Sciatic nerve (tissue), 2 donors: ENCODE results near the gene TRMT5. TPM values are rescaled to one million over a fixed set of nuclear protein-coding genes. Genes with fewer than 3 reads are reported as not detected.

Experiments
- ATAC-seq: fragments of 200-7000 bp; cut with Tn5 transposase; one replicate; pipeline ENCODE4 v1.9.1; 2020; ENCODE audit warnings: mild to moderate bottlenecking, moderate library complexity
- DNase-seq: peaks from one replicate; pipeline ENCODE4 v3.0.0-alpha.2; 2020; ENCODE audit warnings: low spot score
- intact Hi-C: fragments of 100-400 bp; cut with DNase I; formaldehyde crosslinking; loops from one replicate; pipeline ENCODE4 v1.14.2; 2022
- total RNA-seq: library from RNA; stranded (reverse); fragmentation: NEBNext Ultra II Directional; extraction: Animal tissue kit (Norgen Biotek cat#: 25700); gene quantifications from one replicate; pipeline ENCODE4 v1.2.1, GENCODE V29; 2021
- donor health status: DM: no; HTN: no; CAD: no.
- donor health status: DM: no; HTN: no; CAD: no.

Gene TRMT5
- total RNA-seq, 1 donor from 2014 or later = 14.6 TPM

DNA sequence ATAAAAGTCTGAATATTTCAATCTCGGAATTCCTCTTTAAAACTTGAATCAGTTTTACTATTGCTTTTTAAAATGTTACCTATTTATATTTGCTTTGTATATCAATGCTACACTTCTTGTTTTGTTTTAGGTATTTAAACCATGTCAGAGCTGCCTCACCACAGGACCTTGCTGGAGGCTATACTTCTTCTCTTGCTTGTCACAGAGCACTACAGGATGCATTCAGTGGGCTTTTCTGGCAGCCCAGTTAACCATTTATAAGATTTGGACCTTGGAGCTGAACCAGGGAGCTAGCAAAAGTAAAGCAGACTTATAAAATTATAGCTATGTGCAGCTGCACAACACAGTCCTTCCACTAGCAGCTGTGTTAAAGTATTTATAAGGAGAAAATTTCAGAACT is 12.8 kb downstream of the TRMT5 start:
- intact Hi-C loops = no loop called here

DNA sequence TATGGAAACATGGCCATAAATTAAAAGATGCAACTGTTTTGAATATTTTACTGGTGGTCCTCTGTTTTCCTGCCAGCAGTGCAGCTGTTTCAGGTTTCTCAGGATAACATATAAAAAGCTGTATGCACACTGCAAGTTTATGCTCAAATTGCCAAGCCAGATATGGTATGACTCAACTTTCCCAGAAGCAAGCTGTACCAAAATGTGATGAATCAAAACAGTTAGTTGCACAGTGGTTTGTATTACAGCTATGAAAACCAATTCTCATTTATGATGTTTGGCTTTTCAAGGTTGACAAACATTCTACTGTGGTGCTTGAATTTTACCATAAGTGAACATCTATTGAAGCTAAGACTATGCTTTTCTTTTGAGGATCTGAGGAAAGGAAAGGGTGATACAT is 15.5 kb downstream of the TRMT5 start:
- ATAC-seq = no peak
- no peak for DNase-seq
- intact Hi-C loops = no loop called here

More for the DNA sequence above, 12.8 kb downstream of the TRMT5 start:
- DNase-seq (no peak), ATAC-seq (no peak)

DNA sequence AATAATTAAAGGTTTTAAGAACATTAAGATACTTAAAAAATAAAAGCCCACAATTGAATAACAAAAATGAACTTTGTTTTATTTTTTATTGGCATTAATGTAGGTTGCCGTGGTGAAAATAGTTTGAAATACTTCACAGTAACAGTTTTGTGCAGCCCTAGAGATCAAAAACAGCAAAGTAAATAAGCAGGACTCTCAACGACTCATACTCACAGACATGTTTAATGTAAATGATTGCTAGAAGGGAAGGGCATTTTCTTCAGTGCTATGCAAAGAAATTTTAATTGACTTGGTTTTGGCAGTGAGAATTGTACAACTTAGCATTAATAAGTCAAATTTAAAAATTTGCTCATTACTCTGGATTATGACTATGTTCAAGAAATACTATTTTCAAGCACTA is 16.0 kb downstream of the TRMT5 start:
- DNase-seq (no peak), ATAC-seq (no peak)
- intact Hi-C loops = no loop called here

DNA sequence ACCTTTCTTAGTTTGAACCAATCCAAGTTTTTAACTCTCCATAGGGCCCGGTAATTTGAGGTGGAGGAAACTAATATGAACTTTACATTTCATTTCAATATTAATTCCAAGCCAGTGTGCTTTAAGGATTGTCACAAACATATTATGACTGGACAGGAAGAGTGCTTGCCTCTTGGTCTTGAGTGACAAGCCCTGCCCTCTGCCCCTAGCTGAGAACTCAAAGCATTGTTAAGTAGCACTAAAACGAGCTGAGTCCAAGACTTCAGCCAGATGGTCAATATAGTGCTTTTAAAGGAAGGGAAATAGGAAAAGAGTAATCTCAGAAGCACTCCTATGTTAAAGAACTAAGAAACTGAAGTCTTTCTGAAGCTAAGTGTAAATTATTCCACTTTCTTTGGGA is 17.1 kb downstream of the TRMT5 start:
- ATAC-seq (no peak), DNase-seq (no peak)
- intact Hi-C loops = no loop called here

DNA sequence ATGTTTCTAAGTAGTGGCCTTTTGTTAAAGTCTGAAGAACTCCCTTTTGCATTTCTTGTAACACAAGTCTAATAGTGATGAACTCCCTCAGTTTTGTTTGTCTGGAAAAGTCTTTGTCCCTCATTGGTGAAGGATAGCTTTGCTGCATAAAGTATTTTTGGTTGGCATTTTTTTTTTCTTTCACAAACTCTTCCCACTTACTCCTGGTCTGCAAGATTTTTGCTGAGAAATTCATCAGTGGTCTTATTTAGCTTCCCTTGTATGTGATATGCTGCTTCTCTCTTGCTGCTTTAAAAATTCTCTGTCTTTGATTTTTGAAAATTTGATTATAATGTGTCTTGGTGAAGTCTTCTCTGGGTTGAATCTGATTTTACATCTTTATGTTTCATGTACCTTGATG is 22.7 kb downstream of the TRMT5 start:
- no peak for DNase-seq
- ATAC-seq = no peak
- intact Hi-C loops = no loop called here

DNA sequence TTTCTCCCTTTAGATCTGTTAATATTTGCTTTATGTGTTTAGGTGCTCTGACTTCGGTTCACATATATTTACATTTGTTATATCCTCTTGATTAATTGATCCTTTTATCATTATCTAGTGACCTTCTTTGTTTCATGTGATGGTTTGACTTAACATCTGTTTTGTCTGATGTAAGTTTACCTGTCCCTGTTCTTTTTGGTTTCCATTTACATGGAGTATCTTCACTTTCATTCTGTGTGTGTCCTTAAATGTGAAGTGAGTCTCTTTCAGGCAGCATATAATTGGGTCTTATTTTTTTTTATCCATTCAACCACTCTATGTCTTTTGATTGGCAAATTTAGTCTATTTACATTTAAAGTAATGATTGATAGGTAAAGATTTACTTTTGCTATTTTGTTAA is 24.2 kb downstream of the TRMT5 start:
- DNase-seq (no peak), ATAC-seq (no peak)
- intact Hi-C loops = no loop called here

DNA sequence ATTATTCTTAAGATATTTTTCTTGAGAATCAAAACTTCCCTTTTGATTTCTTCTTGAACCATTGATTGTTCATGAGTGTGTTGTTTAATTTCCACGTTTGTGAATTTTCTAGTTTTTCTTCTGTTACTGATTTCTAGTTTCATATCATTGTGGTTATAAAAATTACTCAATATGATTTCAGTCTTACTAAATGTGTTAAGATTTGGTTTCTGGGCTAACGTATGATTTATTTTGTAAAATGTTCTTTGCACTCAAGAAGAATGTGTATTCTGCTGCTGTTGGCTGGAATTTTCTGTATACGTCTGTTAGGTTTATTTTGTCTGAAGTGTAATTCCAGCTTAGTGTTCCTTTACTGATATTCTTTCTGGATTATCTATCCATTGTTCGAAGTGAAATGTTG is 24.7 kb downstream of the TRMT5 start:
- ATAC-seq (no peak), DNase-seq (no peak)
- intact Hi-C loops = no loop called here

DNA sequence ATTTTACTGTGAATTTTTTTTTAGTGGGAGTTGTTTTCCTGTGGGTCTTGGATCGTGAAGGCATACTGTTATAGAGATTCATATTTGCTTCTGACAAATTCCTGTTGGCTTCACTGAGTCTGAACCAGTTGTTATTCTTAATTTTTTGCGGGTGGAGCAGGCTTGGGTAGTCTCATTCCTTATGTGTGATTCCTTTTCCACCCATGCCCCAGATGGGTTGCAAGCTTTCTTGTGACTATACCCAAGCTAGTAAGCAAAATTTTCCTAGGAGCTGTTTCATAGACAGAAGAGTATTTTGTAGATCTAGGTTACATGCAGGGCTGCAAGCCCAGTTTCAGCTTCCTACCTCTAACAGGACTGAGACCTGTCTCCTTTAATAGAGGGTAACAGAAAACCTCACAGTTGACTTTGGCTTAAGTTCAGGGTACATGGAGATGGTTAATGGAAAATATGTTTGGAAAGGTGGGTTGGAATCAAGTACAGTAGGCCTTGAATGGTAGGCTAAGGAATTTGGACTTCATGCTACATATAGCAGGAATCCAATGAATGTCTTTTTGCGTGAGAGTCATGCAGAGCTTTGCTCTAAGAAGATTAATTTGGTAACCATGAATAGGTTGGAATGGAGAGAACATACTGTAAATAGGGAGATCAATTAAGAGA is 29.0 kb downstream of the TRMT5 start:
- ATAC-seq = no peak

DNA sequence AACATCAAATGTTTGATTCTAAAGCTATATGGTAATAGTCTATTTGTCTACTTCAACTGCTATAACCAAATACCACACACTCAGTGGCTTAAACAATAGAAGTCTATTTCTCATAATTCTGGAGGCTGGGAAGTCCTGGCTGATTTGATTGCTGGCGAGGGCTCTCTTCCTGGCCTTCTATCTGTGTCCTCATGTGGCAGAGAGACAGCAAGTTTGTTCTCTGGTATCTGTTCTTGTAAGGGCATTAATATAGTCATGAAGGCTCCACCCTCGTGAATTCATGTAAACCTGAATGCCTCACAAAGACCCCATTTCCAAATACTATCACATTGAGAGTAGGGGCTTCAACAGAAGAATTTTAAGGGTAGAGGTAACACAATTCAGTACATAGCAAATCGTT is 34.1 kb downstream of the TRMT5 start:
- intact Hi-C loops = no loop called here
- ATAC-seq (no peak), DNase-seq (no peak)

More for the DNA sequence above, 29.0 kb downstream of the TRMT5 start:
- intact Hi-C loops = no loop called here
- no peak for DNase-seq

DNA sequence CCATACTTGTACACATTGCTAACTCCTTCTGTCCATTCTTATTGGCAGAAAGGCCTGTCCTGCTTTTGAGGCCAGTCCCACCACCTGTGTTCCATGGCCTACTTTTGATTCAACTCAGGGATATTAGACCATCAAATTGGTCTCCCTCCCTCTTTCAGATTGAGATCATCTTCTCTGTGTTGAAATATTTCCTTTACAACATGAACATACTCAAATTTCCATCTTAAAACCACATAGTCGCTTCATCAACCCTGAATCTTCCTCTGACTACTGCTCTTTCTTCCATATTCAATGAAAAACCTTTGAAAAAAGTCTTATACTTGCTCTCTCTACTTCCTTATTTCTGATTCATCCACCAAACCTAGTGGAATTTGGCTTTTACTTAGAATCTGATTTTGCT is 34.9 kb downstream of the TRMT5 start:
- ATAC-seq (no peak), DNase-seq (no peak)
- intact Hi-C loops = no loop called here

DNA sequence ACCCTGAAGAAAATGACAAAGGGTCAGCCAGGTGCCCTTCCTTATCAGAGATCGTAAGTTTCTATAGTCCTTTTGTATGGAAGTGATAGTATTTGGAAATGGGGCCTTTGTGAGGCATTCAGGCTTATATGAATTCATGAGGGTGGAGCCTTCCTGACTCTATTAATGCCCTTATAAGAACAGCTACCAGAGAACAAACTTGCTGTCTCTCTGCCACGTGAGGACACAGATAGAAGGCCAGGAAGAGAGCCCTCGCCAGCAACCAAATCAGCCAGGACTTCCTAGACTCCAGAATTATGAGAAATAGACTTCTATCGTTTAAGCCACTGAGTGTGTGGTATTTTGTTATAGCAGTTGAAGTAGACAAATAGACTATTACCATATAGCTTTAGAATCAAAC is 36.7 kb downstream of the TRMT5 start:
- intact Hi-C loops = no loop called here
- no peak for DNase-seq
- ATAC-seq = no peak

DNA sequence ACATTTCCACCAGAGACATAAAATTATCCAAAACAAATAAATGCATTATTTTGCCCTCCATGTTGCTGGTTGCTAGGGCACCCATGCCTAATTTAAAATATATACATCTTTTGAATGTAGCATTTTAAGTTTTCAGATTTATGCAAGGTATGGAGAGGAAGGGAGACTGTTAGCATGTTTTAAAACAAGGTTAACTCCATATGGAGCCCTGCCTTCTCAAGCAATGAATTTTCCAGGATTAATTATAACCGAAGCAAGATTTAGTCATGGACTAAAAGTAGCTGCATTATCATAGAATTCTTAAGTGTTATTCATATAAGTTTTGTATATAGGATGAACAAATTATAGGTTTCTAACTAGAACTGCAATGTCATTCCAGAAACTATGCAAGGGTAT is 37.2 kb downstream of the TRMT5 start:
- DNase-seq = no peak
- intact Hi-C loops = no loop called here
- no peak for ATAC-seq

DNA sequence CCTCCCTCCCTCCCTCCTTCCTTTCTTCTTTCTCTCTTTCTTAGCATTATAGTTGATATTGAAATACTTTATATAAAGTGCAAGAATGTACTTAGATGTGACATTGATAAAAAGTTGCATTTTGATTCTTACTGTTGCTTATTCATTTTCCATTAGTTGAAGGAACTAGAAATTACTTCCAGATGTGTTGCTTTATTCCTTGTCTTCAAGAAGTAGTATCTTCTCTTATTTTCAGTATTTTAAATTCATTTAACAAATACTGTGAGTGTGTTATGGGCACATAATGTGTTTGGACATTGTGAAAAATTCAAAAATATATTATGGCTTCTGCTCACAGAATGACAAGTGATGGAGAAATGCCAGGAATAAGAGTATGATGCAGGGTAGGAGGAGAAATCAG is 45.6 kb downstream of the TRMT5 start:
- no peak for ATAC-seq

DNA sequence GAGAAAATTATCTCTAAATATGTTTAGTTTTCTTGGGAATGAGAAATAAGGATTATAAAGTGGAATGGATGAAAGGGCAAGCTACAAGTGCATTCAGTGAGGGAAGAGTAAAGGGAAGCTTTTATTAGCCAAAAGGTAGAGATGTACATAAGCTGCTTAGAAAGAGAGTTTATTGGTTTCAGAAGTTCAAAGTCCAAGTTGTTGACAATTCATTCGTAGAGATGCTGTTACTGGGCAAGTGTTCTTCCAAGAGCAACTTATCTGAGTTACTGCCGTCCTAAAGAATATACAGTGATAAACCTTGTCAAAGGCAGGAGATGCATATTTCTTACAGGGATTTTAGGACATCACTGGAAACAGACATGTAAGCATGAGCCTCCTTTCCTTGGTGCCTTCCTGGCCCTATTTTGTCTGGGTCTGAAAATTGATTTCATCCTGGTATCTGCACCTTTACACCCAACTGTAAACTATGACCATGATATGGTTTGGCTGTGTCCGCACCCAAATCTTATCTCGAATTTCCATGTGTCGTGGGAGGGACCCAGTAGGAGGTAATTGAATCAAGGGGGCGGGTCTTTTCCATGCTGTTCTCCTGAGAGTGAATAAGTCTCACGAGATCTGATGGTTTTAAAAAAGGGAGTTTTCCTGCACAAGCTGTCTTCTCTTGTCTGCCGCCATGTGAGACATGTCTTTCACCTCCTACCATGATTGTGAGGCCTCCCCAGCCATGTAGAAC is 46.8 kb downstream of the TRMT5 start:
- no peak for DNase-seq
- ATAC-seq = no peak
- intact Hi-C loops = no loop called here

More for the DNA sequence above, 45.6 kb downstream of the TRMT5 start:
- DNase-seq = no peak
- intact Hi-C loops = no loop called here

DNA sequence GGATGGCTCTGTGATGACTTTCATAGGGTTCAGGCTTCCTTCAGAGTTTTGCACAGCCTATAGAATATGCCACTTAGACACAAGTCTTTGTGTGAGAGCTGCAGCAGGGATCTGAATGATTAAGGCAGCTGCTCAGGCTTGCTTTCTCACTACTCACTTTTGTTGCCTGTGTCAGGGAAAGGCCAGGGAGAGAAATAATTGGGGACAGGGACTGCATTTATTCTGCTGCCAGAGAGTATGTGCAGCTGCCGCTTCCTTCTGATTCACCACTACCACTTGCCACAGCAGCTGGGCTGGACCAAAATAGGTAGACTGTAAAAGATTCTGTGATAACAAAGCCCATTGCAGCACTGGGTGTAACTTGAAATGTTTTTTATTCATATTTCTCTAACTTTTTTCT is 49.7 kb downstream of the TRMT5 start:
- DNase-seq (no peak), ATAC-seq (no peak)
- intact Hi-C loops = no loop called here

DNA sequence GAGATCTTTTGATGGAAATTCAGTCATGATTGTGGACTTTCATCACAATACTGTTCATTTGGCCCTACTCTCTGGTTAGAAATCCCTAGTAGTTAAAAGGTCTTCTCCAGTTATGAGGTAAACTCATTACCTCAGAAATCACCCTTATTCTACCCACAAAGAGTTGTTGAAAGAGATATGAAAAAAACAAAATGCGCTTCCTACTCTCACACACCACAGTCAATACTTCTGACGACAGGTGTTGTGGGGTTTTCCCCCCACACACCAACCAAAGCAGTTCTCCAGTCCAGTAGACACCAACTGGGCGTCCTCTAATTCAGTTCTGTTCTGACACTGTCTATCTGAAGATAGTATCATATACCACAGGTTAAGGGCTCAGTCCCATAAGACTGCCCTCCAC is 54.9 kb downstream of the TRMT5 start:
- ATAC-seq (no peak), DNase-seq (no peak)
- intact Hi-C loops = no loop called here

DNA sequence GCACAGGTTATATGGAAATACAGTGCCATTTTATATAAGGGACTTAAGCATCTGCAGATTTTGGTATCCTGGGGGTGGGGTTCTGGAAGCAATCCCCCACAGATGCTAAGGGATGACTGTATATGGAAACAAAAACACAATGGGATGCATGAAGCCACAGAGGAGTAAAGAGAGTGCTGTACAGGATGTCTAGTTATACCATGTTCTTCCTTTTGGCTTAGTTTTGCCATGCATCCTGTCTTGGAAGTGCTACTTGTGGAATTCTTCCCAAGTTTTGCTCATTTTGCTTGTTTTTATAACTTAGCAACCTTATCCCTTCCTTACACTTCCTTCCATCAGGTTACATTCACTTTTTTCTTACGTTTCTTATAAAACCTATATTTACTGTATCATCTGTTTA is 55.6 kb downstream of the TRMT5 start:
- intact Hi-C loops = no loop called here
- ATAC-seq = no peak
- no peak for DNase-seq

DNA sequence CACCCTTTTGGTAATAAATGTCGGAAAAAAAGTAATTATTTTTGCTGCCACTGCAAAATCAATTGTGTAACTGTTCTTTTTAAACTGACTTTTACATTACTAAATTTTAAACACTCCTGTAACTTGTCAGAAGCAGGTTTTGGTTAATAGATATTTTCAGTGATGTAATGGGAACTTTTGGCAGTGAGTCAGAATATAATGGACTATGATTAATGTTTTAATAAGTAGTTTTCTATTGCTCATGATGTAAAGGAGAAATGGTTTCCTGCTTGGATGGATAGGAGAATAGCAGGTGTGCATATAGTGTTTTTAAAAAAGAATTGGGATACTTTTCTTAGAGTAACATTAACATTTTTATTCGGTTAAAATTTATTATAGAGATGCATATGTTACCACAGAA is 58.8 kb downstream of the TRMT5 start:
- intact Hi-C loops = no loop called here
- ATAC-seq (no peak), DNase-seq (no peak)
